Loucy (cell line): ENCODE data around the gene KDM4B.

Source experiments
- H2AFZ ChIP-seq: fragments of 200-600 bp; sonication (generic); 2 replicates; pipeline ENCODE4 v1.6.0; 2016; ENCODE audit warnings: antibody characterized with exemption, mild to moderate bottlenecking, low read length, moderate library complexity
- H3F3A ChIP-seq: fragments of 200-600 bp; 2 replicates; pipeline ENCODE4 v1.6.0; 2016; ENCODE audit warnings: antibody characterized with exemption, low read depth, mild to moderate bottlenecking
- H3K27me3 ChIP-seq: fragments of 200-600 bp; sonication (generic); 2 replicates; pipeline ENCODE4 v1.6.1; 2014; ENCODE audit warnings: low read length, mild to moderate bottlenecking; ENCODE audit not compliant: insufficient read depth, poor library complexity, severe bottlenecking
- H3K36me3 ChIP-seq: fragments of 200-600 bp; sonication (generic); 2 replicates; pipeline ENCODE4 v1.6.1; 2016; ENCODE audit warnings: low read length; ENCODE audit not compliant: insufficient read depth
- H3K4me1 ChIP-seq: fragments of 200-600 bp; sonication (generic); 2 replicates; pipeline ENCODE4 v1.5.1; 2014; ENCODE audit warnings: low read length, mild to moderate bottlenecking; ENCODE audit not compliant: insufficient read depth, poor library complexity, severe bottlenecking
- H3K4me2 ChIP-seq: fragments of 200-600 bp; sonication (generic); 2 replicates; pipeline ENCODE4 v1.6.0; 2014; ENCODE audit warnings: antibody characterized with exemption, low read length, low read depth, mild to moderate bottlenecking; ENCODE audit not compliant: poor library complexity, severe bottlenecking
- H3K4me3 ChIP-seq: fragments of 200-600 bp; sonication (generic); 2 replicates; pipeline ENCODE4 v1.5.1; 2014; ENCODE audit warnings: low read length, mild to moderate bottlenecking, mixed read lengths; ENCODE audit not compliant: poor library complexity, severe bottlenecking
- H3K79me2 ChIP-seq: fragments of 200-600 bp; sonication (generic); 2 replicates; pipeline ENCODE4 v1.6.1; 2014; ENCODE audit warnings: low read length; ENCODE audit not compliant: insufficient read depth
- H3K9ac ChIP-seq: fragments of 200-600 bp; sonication (generic); 2 replicates; pipeline ENCODE4 v1.6.0; 2014; ENCODE audit warnings: mild to moderate bottlenecking, low read depth, low read length, moderate library complexity; ENCODE audit not compliant: poor library complexity, severe bottlenecking
- H3K9me2 ChIP-seq: fragments of 200-600 bp; sonication (generic); replicated peaks from 2 replicates; pipeline ENCODE4 v1.6.1; 2016; ENCODE audit warnings: low read depth, low read length, mixed read lengths
- H3K9me3 ChIP-seq: fragments of 200-600 bp; sonication (generic); 2 replicates; pipeline ENCODE4 v1.6.1; 2014; ENCODE audit warnings: mild to moderate bottlenecking, antibody characterized with exemption, low read length, low read depth; ENCODE audit not compliant: insufficient read depth
- H4K20me1 ChIP-seq: fragments of 200-600 bp; sonication (generic); 2 replicates; pipeline ENCODE4 v1.6.0; 2014; ENCODE audit warnings: antibody characterized with exemption, low read length, mild to moderate bottlenecking; ENCODE audit not compliant: insufficient read depth, poor library complexity, severe bottlenecking
- CTCF ChIP-seq: fragments of 200-600 bp; sonication (generic); conservative IDR thresholded peaks from 2 replicates; pipeline ENCODE4 v1.5.1; 2014; ENCODE audit warnings: mild to moderate bottlenecking, antibody characterized with exemption, low read length
- EZH2phosphoT487 ChIP-seq: fragments of 200-600 bp; IDR thresholded peaks from 2 replicates; pipeline ENCODE4 v1.6.1; 2018; ENCODE audit warnings: antibody characterized with exemption, mild to moderate bottlenecking, moderate library complexity, borderline replicate concordance

Gene KDM4B

GRCh38 chr19:4955274-4955673, 13.6 kb upstream of the KDM4B start:
- Histone ChIP-seq H3K4me1 (no peaks in the 10 kb centered on the region), H3K9ac (no peak overlapping the region), H4K20me1 (no peaks in the 10 kb centered on the region), H2AFZ (no peak overlapping the region), H3K36me3 (peaks cover 85% of the 10 kb centered on the region; the same call in 1 of the 2 replicates), H3K9me2 (no peaks in the 10 kb centered on the region), H3F3A (no peaks in the 10 kb centered on the region), H3K9me3 (no peaks in the 10 kb centered on the region), H3K4me2 (no peak overlapping the region), H3K79me2 (no peaks in the 10 kb centered on the region), H3K27me3 (no peaks in the 10 kb centered on the region), H3K4me3 (no peak overlapping the region)
- TF ChIP-seq EZH2phosphoT487 (no peak), CTCF (no peak)

GRCh38 chr19:4957981-4958380, 10.9 kb upstream of the KDM4B start:
- Histone ChIP-seq H3K4me3 (no peak overlapping the region), H3K9ac (no peak overlapping the region), H4K20me1 (no peaks in the 10 kb centered on the region), H3F3A (no peaks in the 10 kb centered on the region), H3K9me3 (no peaks in the 10 kb centered on the region), H2AFZ (no peak overlapping the region), H3K36me3 (peaks cover 68% of the 10 kb centered on the region), H3K27me3 (no peaks in the 10 kb centered on the region), H3K4me1 (no peaks in the 10 kb centered on the region), H3K79me2 (no peaks in the 10 kb centered on the region), H3K9me2 (no peaks in the 10 kb centered on the region), H3K4me2 (no peak overlapping the region)
- TF ChIP-seq EZH2phosphoT487 (no peak), CTCF (no peak)

GRCh38 chr19:4962085-4962619, 6.8 kb upstream of the KDM4B start:
- TF ChIP-seq EZH2phosphoT487 (no peak), CTCF (no peak)
- Histone ChIP-seq H3K4me1 (no peaks in the 10 kb centered on the region), H3K36me3 (peaks cover 29% of the 10 kb centered on the region), H2AFZ (no peak overlapping the region), H3K9me2 (no peaks in the 10 kb centered on the region), H4K20me1 (no peaks in the 10 kb centered on the region), H3K9ac (no peak overlapping the region), H3K9me3 (no peaks in the 10 kb centered on the region), H3K4me2 (no peak overlapping the region), H3K4me3 (no peak overlapping the region), H3F3A (0 out of 2 replicates have a peak, but pooled peaks cover 2% of the 10 kb centered on the region), H3K79me2 (no peaks in the 10 kb centered on the region), H3K27me3 (no peaks in the 10 kb centered on the region)
